K562 (cell line): ENCODE data around the gene RALY.

Experiments
- CHD1 ChIP-seq: fragments of 200-600 bp; sonication (generic); IDR thresholded peaks from one replicate; pipeline ENCODE4 v1.6.1; 2012; ENCODE audit warnings: mild to moderate bottlenecking, moderate library complexity, low read length, inconsistent platforms
- EGR1 ChIP-seq: fragments of 450-650 bp; conservative IDR thresholded peaks from 2 replicates; pipeline ENCODE4 v1.6.1; 2017; ENCODE audit warnings: mild to moderate bottlenecking
- NR2F6 ChIP-seq: fragments of 450-650 bp; formaldehyde crosslinking; IDR thresholded peaks from 2 replicates; pipeline ENCODE4 v1.4.0; 2020; ENCODE audit warnings: mild to moderate bottlenecking
- POLR2A ChIP-seq: fragments of 450-650 bp; conservative IDR thresholded peaks from 2 replicates; pipeline ENCODE4 v1.6.1; 2016
- SAFB2 ChIP-seq: fragments of 200-400 bp; formaldehyde crosslinking; IDR thresholded peaks from 2 replicates; pipeline ENCODE4 v1.6.1; 2018; ENCODE audit warnings: borderline replicate concordance, low read length, low read depth, moderate library complexity; ENCODE audit not compliant: severe bottlenecking
- SRSF1 ChIP-seq: fragments of 200-400 bp; formaldehyde crosslinking; IDR thresholded peaks from 2 replicates; pipeline ENCODE4 v1.6.1; 2017; ENCODE audit warnings: mild to moderate bottlenecking, low read depth, low read length, moderate library complexity
- TCF7 ChIP-seq: sonication (generic); IDR thresholded peaks from 2 replicates; pipeline ENCODE4 v1.6.1; 2016; ENCODE audit warnings: antibody characterized with exemption, borderline replicate concordance
- ZNF184 ChIP-seq: sonication (generic); formaldehyde crosslinking; IDR thresholded peaks from 2 replicates; pipeline ENCODE4 v1.5.0; 2020; ENCODE audit warnings: missing genetic modification reagents
- ZNF24 ChIP-seq: fragments of 450-650 bp; IDR thresholded peaks from 2 replicates; pipeline ENCODE4 v1.6.1; 2016
- TF ChIP-seq, protein P1 (sequence below): sonication (generic); formaldehyde crosslinking; IDR thresholded peaks from 2 replicates; pipeline ENCODE4 v1.9.0; 2022; ENCODE audit warnings: mild to moderate bottlenecking, missing genetic modification reagents
- TF ChIP-seq, protein P2 (sequence below), 3 experiments: IDR thresholded peaks in 2 of 3; conservative IDR thresholded peaks in 1 of 3; 2 replicates each; pipeline ENCODE4 v1.5.1; 2011 to 2012; ENCODE audit warnings: low read length in 3 of 3, mild to moderate bottlenecking in 3 of 3, control low read depth in 2 of 3, improper control_type of control experiment in 1 of 3, inconsistent platforms in 1 of 3, low read depth in 1 of 3, mixed read lengths in 1 of 3, moderate library complexity in 1 of 3; ENCODE audit not compliant: insufficient read depth in 2 of 3
- TF ChIP-seq, protein P3 (sequence below): IDR thresholded peaks from 2 replicates; pipeline ENCODE4 v1.6.1; 2016; ENCODE audit warnings: missing genetic modification characterization, missing compliant biosample characterization
- TF ChIP-seq, protein P4 (sequence below): sonication (generic); formaldehyde crosslinking; IDR thresholded peaks from 2 replicates; pipeline ENCODE4 v1.8.0; 2022; ENCODE audit warnings: mild to moderate bottlenecking, missing genetic modification reagents
- TF ChIP-seq, protein P5 (sequence below): fragments of 250-450 bp; sonication (Bioruptor Pico); IDR thresholded peaks from 2 replicates; pipeline ENCODE4 v1.4.0; 2020; ENCODE audit warnings: mild to moderate bottlenecking, moderate library complexity

DNA sequence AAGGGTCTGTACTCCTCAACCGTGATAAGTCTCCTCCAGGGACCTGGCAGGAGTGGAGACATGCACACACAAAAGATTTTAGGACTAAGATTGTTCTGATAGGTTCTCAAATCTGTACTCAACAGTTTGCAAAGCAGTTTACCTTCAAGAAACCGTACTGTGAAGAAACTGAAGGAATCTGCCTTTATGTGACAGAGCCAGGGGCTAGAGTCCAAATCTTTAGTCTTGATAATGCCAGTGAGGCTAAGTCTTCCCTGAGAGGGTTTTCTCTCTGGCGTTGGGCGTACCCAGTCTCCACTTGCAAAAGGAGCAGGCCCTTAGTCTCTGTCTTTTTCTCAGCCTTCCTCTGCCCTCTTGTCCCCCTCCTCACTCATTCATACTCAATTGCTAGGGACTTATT is 47.5 kb downstream of the RALY start:
- TF ChIP-seq SAFB2 (no peak), TCF7 (no peak), POLR2A (no peak), ZNF24 (no peak), ZNF184 (CRISPR knock-in tag) (no peak), NR2F6 (CRISPR knock-in tag) (no peak), CHD1 (no peak), EGR1 (no peak), SRSF1 (no peak)
- TF ChIP-seq, protein P1, sequence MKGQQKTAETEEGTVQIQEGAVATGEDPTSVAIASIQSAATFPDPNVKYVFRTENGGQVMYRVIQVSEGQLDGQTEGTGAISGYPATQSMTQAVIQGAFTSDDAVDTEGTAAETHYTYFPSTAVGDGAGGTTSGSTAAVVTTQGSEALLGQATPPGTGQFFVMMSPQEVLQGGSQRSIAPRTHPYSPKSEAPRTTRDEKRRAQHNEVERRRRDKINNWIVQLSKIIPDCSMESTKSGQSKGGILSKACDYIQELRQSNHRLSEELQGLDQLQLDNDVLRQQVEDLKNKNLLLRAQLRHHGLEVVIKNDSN, result no peak
- TF ChIP-seq, protein P2, sequence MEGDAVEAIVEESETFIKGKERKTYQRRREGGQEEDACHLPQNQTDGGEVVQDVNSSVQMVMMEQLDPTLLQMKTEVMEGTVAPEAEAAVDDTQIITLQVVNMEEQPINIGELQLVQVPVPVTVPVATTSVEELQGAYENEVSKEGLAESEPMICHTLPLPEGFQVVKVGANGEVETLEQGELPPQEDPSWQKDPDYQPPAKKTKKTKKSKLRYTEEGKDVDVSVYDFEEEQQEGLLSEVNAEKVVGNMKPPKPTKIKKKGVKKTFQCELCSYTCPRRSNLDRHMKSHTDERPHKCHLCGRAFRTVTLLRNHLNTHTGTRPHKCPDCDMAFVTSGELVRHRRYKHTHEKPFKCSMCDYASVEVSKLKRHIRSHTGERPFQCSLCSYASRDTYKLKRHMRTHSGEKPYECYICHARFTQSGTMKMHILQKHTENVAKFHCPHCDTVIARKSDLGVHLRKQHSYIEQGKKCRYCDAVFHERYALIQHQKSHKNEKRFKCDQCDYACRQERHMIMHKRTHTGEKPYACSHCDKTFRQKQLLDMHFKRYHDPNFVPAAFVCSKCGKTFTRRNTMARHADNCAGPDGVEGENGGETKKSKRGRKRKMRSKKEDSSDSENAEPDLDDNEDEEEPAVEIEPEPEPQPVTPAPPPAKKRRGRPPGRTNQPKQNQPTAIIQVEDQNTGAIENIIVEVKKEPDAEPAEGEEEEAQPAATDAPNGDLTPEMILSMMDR (IDR thresholded peaks at IDR 0.05 in 2 of 3, conservative IDR thresholded peaks at IDR 0.05 in 1 of 3; ENCODE audit: insufficient read depth in 2 of 3, low read depth in 1 of 3, low read length in 3 of 3), result no peak
- TF ChIP-seq, protein P3, sequence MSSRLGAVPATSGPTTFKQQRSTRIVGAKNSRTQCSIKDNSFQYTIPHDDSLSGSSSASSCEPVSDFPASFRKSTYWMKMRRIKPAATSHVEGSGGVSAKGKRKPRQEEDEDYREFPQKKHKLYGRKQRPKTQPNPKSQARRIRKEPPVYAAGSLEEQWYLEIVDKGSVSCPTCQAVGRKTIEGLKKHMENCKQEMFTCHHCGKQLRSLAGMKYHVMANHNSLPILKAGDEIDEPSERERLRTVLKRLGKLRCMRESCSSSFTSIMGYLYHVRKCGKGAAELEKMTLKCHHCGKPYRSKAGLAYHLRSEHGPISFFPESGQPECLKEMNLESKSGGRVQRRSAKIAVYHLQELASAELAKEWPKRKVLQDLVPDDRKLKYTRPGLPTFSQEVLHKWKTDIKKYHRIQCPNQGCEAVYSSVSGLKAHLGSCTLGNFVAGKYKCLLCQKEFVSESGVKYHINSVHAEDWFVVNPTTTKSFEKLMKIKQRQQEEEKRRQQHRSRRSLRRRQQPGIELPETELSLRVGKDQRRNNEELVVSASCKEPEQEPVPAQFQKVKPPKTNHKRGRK, result no peak
- TF ChIP-seq, protein P4, sequence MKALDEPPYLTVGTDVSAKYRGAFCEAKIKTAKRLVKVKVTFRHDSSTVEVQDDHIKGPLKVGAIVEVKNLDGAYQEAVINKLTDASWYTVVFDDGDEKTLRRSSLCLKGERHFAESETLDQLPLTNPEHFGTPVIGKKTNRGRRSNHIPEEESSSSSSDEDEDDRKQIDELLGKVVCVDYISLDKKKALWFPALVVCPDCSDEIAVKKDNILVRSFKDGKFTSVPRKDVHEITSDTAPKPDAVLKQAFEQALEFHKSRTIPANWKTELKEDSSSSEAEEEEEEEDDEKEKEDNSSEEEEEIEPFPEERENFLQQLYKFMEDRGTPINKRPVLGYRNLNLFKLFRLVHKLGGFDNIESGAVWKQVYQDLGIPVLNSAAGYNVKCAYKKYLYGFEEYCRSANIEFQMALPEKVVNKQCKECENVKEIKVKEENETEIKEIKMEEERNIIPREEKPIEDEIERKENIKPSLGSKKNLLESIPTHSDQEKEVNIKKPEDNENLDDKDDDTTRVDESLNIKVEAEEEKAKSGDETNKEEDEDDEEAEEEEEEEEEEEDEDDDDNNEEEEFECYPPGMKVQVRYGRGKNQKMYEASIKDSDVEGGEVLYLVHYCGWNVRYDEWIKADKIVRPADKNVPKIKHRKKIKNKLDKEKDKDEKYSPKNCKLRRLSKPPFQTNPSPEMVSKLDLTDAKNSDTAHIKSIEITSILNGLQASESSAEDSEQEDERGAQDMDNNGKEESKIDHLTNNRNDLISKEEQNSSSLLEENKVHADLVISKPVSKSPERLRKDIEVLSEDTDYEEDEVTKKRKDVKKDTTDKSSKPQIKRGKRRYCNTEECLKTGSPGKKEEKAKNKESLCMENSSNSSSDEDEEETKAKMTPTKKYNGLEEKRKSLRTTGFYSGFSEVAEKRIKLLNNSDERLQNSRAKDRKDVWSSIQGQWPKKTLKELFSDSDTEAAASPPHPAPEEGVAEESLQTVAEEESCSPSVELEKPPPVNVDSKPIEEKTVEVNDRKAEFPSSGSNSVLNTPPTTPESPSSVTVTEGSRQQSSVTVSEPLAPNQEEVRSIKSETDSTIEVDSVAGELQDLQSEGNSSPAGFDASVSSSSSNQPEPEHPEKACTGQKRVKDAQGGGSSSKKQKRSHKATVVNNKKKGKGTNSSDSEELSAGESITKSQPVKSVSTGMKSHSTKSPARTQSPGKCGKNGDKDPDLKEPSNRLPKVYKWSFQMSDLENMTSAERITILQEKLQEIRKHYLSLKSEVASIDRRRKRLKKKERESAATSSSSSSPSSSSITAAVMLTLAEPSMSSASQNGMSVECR, result no peak
- TF ChIP-seq, protein P5, sequence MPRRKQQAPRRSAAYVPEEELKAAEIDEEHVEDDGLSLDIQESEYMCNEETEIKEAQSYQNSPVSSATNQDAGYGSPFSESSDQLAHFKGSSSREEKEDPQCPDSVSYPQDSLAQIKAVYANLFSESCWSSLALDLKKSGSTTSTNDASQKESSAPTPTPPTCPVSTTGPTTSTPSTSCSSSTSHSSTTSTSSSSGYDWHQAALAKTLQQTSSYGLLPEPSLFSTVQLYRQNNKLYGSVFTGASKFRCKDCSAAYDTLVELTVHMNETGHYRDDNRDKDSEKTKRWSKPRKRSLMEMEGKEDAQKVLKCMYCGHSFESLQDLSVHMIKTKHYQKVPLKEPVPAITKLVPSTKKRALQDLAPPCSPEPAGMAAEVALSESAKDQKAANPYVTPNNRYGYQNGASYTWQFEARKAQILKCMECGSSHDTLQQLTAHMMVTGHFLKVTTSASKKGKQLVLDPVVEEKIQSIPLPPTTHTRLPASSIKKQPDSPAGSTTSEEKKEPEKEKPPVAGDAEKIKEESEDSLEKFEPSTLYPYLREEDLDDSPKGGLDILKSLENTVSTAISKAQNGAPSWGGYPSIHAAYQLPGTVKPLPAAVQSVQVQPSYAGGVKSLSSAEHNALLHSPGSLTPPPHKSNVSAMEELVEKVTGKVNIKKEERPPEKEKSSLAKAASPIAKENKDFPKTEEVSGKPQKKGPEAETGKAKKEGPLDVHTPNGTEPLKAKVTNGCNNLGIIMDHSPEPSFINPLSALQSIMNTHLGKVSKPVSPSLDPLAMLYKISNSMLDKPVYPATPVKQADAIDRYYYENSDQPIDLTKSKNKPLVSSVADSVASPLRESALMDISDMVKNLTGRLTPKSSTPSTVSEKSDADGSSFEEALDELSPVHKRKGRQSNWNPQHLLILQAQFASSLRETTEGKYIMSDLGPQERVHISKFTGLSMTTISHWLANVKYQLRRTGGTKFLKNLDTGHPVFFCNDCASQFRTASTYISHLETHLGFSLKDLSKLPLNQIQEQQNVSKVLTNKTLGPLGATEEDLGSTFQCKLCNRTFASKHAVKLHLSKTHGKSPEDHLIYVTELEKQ, result no peak
